Activated naive CD8-positive, alpha-beta T cell treated with anti-CD3 and anti-CD28 coated beads for 36 hours (primary cell): ENCODE data around the gene MUC4. TPM values are rescaled to one million over a fixed set of nuclear protein-coding genes. Genes with fewer than 3 reads are reported as not detected.
"Not testable (repeated sequence)": the region's sequence is repeated elsewhere in the genome, so short reads cannot be mapped to it uniquely, and the experiment has no call there.

ENCODE experiments used
- DNase-seq: peaks from one replicate; pipeline ENCODE4 v3.0.0; 2021
- H3K27ac Mint-ChIP-seq: one replicate; pipeline ENCODE4 v1.8.0; 2022; ENCODE audit warnings: mild to moderate bottlenecking, moderate library complexity, mixed read lengths
- H3K27me3 Mint-ChIP-seq: one replicate; pipeline ENCODE4 v1.8.0; 2022; ENCODE audit warnings: mild to moderate bottlenecking, mixed read lengths
- H3K36me3 Mint-ChIP-seq: one replicate; pipeline ENCODE4 v1.8.0; 2021; ENCODE audit warnings: mild to moderate bottlenecking, mixed read lengths
- H3K4me1 Mint-ChIP-seq: one replicate; pipeline ENCODE4 v1.8.0; 2021; ENCODE audit warnings: mixed read lengths
- H3K4me3 Mint-ChIP-seq: one replicate; pipeline ENCODE4 v1.8.0; 2022; ENCODE audit warnings: mild to moderate bottlenecking, moderate library complexity, mixed read lengths
- H3K9me3 Mint-ChIP-seq: one replicate; pipeline ENCODE4 v1.8.0; 2022; ENCODE audit warnings: mixed read lengths
- total RNA-seq, 2 experiments: library from RNA; stranded (reverse); gene quantifications; one replicate each; pipeline ENCODE4 v1.2.3, GENCODE V29; 2021

Gene MUC4
- total RNA-seq, 2 experiments from 2014 or later, result 0.08 to 0.14 TPM

DNA sequence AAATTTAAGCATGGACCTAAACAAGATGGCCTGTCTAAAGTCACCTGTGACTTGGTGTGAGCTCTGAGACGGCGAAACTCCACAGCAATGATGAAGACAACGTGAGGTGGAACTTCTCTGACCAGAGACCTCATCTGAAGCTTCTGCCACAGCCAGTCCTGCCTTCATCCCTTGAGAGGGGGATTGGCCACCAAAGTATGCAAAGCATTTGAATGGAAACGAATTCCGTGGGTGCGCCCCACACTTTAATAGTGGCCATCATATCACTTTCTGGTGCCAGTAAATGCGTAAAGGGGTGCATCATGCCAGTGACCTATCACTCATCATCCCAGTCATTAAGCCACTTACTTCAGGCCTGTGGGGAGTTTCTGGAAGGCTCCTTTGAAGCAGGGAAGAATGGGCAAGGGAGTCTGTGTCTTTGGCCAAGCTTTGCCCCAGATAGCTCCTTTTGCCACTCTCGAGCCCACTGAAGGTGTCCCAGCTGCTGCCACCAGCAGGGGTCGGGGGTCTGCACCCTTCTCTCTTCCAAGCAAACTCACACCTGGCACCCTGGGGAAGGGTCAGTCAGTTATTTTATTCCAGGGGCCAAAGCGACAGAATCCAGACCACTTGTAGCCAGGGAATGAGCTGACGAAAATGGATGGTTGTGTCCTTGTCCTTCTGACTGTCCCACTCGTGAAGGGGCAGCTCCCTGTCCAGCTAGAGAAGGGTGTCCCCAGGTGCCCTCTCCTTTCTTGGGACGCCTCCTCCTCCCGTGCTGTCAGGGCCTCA is 73.3 kb downstream of the MUC4 start:
- Mint-ChIP-seq H3K4me3 (no peak overlapping the region), H3K4me1 (no peaks in the 10 kb centered on the region), H3K36me3 (no peaks in the 10 kb centered on the region), H3K27ac (no peak overlapping the region), H3K9me3 (no peaks in the 10 kb centered on the region), H3K27me3 (no peaks in the 10 kb centered on the region)
- DNase-seq, result no peak

GRCh38 chr3:195737782-195738181 is 73.9 kb downstream of the MUC4 start:
- not testable (repeated sequence) for H3K27ac Mint-ChIP-seq, H3K4me3 Mint-ChIP-seq, H3K9me3 Mint-ChIP-seq, DNase-seq, H3K36me3 Mint-ChIP-seq, H3K4me1 Mint-ChIP-seq, H3K27me3 Mint-ChIP-seq

GRCh38 chr3:195736866-195737490 is 74.8 kb downstream of the MUC4 start:
- no peak for DNase-seq
- no peaks in the 10 kb centered on the region for H3K9me3 Mint-ChIP-seq
- H3K27ac Mint-ChIP-seq, result no peak overlapping the region
- no peaks in the 10 kb centered on the region for H3K36me3 Mint-ChIP-seq
- no peaks in the 10 kb centered on the region for H3K27me3 Mint-ChIP-seq
- H3K4me3 Mint-ChIP-seq, result no peak overlapping the region
- no peaks in the 10 kb centered on the region for H3K4me1 Mint-ChIP-seq

GRCh38 chr3:195735036-195735695 is 76.6 kb downstream of the MUC4 start:
- H3K4me3 Mint-ChIP-seq, result no peak overlapping the region
- H3K27me3 Mint-ChIP-seq, result no peaks in the 10 kb centered on the region
- no peaks in the 10 kb centered on the region for H3K4me1 Mint-ChIP-seq
- no peak overlapping the region for H3K27ac Mint-ChIP-seq
- H3K9me3 Mint-ChIP-seq, result no peaks in the 10 kb centered on the region
- H3K36me3 Mint-ChIP-seq, result no peaks in the 10 kb centered on the region
- no peak for DNase-seq

- no peaks in the 10 kb centered on the region for H3K36me3 Mint-ChIP-seq
- no peak overlapping the region for H3K27ac Mint-ChIP-seq
- no peaks in the 10 kb centered on the region for H3K27me3 Mint-ChIP-seq
- no peaks in the 10 kb centered on the region for H3K9me3 Mint-ChIP-seq
- no peak for DNase-seq
- H3K4me3 Mint-ChIP-seq, result no peak overlapping the region
- no peaks in the 10 kb centered on the region for H3K4me1 Mint-ChIP-seq
Observed at GRCh38 chr3:195732940-195733339, 78.8 kb downstream of the MUC4 start.

DNA sequence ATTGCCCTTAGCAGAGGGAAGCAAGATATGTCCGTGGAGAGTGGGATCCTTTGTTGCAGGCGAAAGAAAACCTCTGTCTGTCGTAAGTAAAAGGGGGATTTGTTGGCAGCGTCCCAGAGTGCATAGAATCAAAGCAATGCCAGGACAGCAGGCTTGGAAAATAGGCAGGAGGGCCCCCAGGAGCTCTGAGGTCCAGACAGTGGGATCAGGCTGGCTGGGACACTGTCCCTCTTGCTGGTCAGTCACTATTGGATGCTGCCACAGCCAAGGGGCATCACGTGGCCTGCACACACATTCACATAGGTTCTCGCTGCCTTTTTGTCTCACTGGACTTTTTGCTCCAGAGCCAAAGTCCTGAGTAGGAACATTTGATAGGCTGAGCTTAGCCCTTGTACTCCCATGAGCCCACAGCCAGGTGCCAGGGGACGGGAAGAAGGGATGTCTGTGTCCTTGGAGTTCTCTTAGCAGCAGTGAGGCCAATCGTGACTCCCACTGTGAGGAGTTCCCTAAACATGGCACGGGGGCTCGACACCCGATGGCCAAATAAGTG is 80.3 kb downstream of the MUC4 start:
- no peak overlapping the region for H3K4me3 Mint-ChIP-seq
- no peak overlapping the region for H3K27ac Mint-ChIP-seq
- H3K36me3 Mint-ChIP-seq, result no peaks in the 10 kb centered on the region
- H3K4me1 Mint-ChIP-seq, result no peaks in the 10 kb centered on the region
- no peaks in the 10 kb centered on the region for H3K9me3 Mint-ChIP-seq
- H3K27me3 Mint-ChIP-seq, result no peaks in the 10 kb centered on the region
- no peak for DNase-seq

- Mint-ChIP-seq H3K27me3 (no peaks in the 10 kb centered on the region), H3K4me1 (no peaks in the 10 kb centered on the region), H3K4me3 (no peak overlapping the region), H3K27ac (no peak overlapping the region), H3K36me3 (no peaks in the 10 kb centered on the region), H3K9me3 (no peaks in the 10 kb centered on the region)
- no peak for DNase-seq
Observed at GRCh38 chr3:195729476-195730251, 82.1 kb downstream of the MUC4 start.

- H3K9me3 Mint-ChIP-seq, result not testable (repeated sequence)
Observed at GRCh38 chr3:195728789-195729188, 82.9 kb downstream of the MUC4 start.

GRCh38 chr3:195727606-195728195 is 84.0 kb downstream of the MUC4 start:
- Mint-ChIP-seq H3K4me3 (no peak overlapping the region), H3K9me3 (no peaks in the 10 kb centered on the region), H3K27ac (no peak overlapping the region), H3K36me3 (no peaks in the 10 kb centered on the region), H3K4me1 (no peaks in the 10 kb centered on the region), H3K27me3 (no peaks in the 10 kb centered on the region)
- DNase-seq, result no peak

More at GRCh38 chr3:195728789-195729188, 82.9 kb downstream of the MUC4 start:
- not testable (repeated sequence) for DNase-seq, H3K4me3 Mint-ChIP-seq, H3K27me3 Mint-ChIP-seq, H3K36me3 Mint-ChIP-seq, H3K27ac Mint-ChIP-seq, H3K4me1 Mint-ChIP-seq

- H3K36me3 Mint-ChIP-seq, H3K9me3 Mint-ChIP-seq, H3K4me1 Mint-ChIP-seq, DNase-seq, H3K27ac Mint-ChIP-seq, H3K27me3 Mint-ChIP-seq, H3K4me3 Mint-ChIP-seq: not testable (repeated sequence)
Observed at GRCh38 chr3:195725916-195726740, 85.6 kb downstream of the MUC4 start.

DNA sequence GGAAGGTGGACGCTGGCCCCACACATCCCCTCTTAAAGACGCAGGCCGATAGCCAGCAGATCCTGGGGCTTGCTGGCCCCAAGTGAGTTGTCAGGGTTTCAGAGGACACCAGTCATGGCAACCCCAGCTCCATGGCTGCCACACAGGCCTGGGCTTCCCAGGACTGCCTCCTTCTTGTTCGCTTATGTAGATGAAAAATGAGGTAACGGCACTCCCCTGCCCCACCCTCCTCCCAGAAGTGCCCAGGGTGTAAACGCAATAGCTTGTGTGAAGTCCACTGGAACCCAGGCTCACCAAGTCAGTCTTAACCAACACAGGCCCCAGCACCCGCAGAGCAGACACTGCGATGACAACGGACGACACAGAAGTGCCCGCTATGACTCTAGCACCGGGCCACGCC is 87.4 kb downstream of the MUC4 start:
- not testable (repeated sequence) for H3K27ac Mint-ChIP-seq, H3K27me3 Mint-ChIP-seq, H3K4me1 Mint-ChIP-seq, DNase-seq, H3K36me3 Mint-ChIP-seq, H3K4me3 Mint-ChIP-seq, H3K9me3 Mint-ChIP-seq

- H3K4me3 Mint-ChIP-seq, H3K9me3 Mint-ChIP-seq, H3K4me1 Mint-ChIP-seq, H3K27ac Mint-ChIP-seq, DNase-seq, H3K36me3 Mint-ChIP-seq, H3K27me3 Mint-ChIP-seq: not testable (repeated sequence)
Observed at GRCh38 chr3:195722996-195723345, 88.8 kb downstream of the MUC4 start.

DNA sequence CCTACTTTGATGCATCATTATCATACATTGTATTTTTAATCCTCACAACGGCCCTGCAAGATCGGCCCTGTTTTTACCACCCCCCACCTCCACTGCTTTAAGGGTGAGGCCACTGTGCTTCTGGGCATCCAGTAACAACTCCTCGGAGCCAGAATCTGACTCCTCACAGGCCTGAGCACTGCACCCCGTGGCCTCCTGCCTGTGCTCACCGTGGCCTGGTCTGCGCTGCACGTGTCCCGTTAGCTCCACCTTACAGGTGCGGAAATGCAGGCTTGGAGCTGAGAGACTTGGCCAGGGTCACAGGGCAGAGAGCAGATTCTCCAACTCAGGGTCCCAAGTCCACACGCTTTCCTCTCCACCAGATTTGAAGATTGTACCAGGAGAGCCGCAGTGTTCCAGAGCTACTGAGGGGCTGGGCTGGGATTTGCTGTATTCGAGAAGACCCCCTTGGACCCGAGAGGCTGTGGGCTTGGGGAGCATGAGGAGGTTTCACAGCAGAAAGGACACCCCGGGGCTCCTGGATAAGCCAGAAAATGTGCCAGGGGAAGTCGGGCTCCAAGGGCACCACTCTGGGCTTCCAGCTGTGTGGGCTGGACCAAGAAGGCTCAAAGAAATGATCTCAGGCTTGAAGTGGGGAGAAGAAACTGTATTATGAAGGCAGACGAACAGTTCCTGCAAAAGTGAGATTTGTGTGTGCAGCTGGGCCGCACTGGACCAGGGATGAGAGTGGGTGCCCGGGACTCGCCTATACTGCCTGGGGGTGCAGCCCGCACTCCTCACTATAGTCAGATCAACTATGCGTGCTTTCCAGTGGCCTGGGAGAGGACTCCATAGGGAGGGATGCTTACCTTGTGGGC is 89.4 kb downstream of the MUC4 start:
- H3K4me3 Mint-ChIP-seq, DNase-seq, H3K9me3 Mint-ChIP-seq, H3K27me3 Mint-ChIP-seq, H3K4me1 Mint-ChIP-seq, H3K36me3 Mint-ChIP-seq, H3K27ac Mint-ChIP-seq: not testable (repeated sequence)
